ENCODE data around the gene OSBPL5. TPM values are rescaled to one million over a fixed set of nuclear protein-coding genes. Genes with fewer than 3 reads are reported as not detected.

Gene OSBPL5
- total and polyA plus RNA-seq, 2 of the 4 experiments (the other 2 are of a cell fraction), result 14.9 to 22.3 TPM

DNA sequence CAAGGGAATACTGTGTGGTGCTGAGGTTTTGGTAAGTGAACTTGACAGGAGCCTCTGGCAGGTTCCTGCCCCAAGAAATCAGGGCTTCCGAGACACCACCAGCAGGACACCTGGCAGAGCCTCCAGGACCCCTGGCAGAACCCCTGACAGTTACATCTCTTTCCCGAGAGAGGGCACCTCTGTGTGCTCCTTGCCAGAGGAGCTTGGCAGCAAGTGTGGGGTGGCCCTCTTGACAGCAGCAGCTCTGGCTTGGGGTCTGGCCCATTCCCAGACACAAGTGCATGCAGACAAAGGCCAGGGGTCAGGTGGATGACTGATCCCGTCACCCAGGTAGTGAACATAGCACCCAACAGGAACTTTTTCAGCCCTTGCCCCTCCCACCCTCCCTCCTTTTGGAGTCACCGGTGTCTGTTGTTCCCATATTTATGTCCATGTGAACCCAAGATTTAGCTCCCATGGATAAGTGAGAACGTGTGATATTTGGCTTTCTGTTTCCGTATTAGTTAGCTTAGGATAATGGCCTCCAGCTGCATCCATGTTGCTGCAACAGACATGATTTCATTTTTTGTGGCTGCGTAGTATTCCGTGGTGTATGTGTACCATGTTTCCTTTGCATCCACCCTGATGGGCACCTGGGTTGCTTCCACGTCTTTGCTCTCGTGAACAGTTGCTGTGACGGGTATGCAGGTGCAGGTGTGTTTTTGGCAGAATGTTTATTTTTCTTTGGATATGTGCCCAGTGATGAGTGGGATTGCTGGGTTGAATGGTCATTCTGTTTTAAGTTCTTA, 21.2 kb upstream of the OSBPL5 start:
- H3K27ac ChIP-seq (ENCODE audit: insufficient read depth, low read length), result no peak overlapping the region
- WGBS, 2 experiments (ENCODE audit: extremely low coverage in 2 of 2, insufficient read length in 1 of 2), result 69% methylated on average over 3 of the region's 11 CpGs; no CpG with 5 or more reads in 1 of the 2 experiments
- H2BK120ac ChIP-seq (ENCODE audit: low read depth, low read length), result no peak overlapping the region
- ChIA-PET CTCF (no interaction called here), POLR2A (ENCODE audit: unreplicated experiment) (no interaction called here)
- H3K9ac ChIP-seq (ENCODE audit: low read depth, low read length), result no peak overlapping the region
- H3K4me1 ChIP-seq (ENCODE audit: control insufficient read depth, insufficient read depth, low read length), result no peaks in the 10 kb centered on the region
- intact Hi-C loops (cut with micrococcal nuclease), result no loop called here
- H4K8ac ChIP-seq (ENCODE audit: low read depth in 2 of 2, low read length in 2 of 2), result no peak overlapping the region
- DNase-seq (no peak), ATAC-seq (ENCODE audit: low read depth) (no peak)
- no peaks in the 10 kb centered on the region for H3K79me1 ChIP-seq (ENCODE audit: low read depth in 1 of 2, low read length in 2 of 2)
- H3K4ac ChIP-seq (ENCODE audit: low read depth, low read length), result no peak overlapping the region
- peaks cover 40% of the 10 kb centered on the region for H3K27me3 ChIP-seq (ENCODE audit: control insufficient read depth, insufficient read depth, low read length)
- H3K9me1 ChIP-seq (ENCODE audit: insufficient read depth, low read length), result no peaks in the 10 kb centered on the region
- no peak overlapping the region for H3K56ac ChIP-seq (ENCODE audit: extremely low read depth, insufficient read depth, low read length)
- no peak overlapping the region for H3K14ac ChIP-seq (replicated peaks; ENCODE audit: low read depth, low read length)
- in situ Hi-C loops (cut with MboI; ENCODE audit: low sequenced_read_pairs), result no loop called here
- no peak overlapping the region for H2AFZ ChIP-seq (replicated peaks; ENCODE audit: low read length, poor library complexity)
- H2AK9ac ChIP-seq (replicated peaks; ENCODE audit: low read depth, low read length, poor library complexity), result no peak overlapping the region
- no peak overlapping the region for H2BK20ac ChIP-seq (ENCODE audit: low read depth, low read length)
- no peak overlapping the region for H2AK5ac ChIP-seq (ENCODE audit: low read depth, low read length)
- no peak overlapping the region for H4K5ac ChIP-seq (ENCODE audit: low read depth, low read length)
- no peak overlapping the region for H4K91ac ChIP-seq (ENCODE audit: insufficient read depth, low read depth, low read length)
- H3K4me2 ChIP-seq (ENCODE audit: low read depth, low read length), result no peak overlapping the region
- no peaks in the 10 kb centered on the region for H4K20me1 ChIP-seq (ENCODE audit: insufficient read depth, low read length)
- no peak overlapping the region for H3K18ac ChIP-seq (ENCODE audit: low read depth, low read length)
- H3K4me3 ChIP-seq (ENCODE audit: insufficient read depth, low read depth, low read length), result no peak overlapping the region
- dilution Hi-C loops (cut with HindIII; ENCODE audit: low sequenced_read_pairs, unreplicated experiment), result no loop called here
- BruUV-seq (replicated peaks), result no TSS peak
- no peak overlapping the region for H3K23ac ChIP-seq (ENCODE audit: low read depth, low read length)
- no peak overlapping the region for H2BK15ac ChIP-seq (ENCODE audit: low read depth, low read length)
- no peaks in the 10 kb centered on the region for H3K9me3 ChIP-seq (ENCODE audit: control insufficient read depth, insufficient read depth, low read length)
- no peak for TF ChIP-seq CTCF (conservative IDR thresholded peaks at IDR 0.05; ENCODE audit: low read depth, low read length)
- no peak for TF ChIP-seq BHLHE40 (IDR thresholded peaks at IDR 0.05; ENCODE audit: low read depth, low read length)
- TF ChIP-seq RAD21 (IDR thresholded peaks at IDR 0.05; ENCODE audit: low read length), result no peak
- TF ChIP-seq POLR2A (IDR thresholded peaks at IDR 0.05; ENCODE audit: low read depth, low read length), result no peak
- TF ChIP-seq MXI1 (IDR thresholded peaks at IDR 0.05; ENCODE audit: borderline replicate concordance, low read depth, low read length), result no peak
- no peak for TF ChIP-seq MAZ (IDR thresholded peaks at IDR 0.05; ENCODE audit: borderline replicate concordance, low read depth, low read length)
- TF ChIP-seq, protein P1, sequence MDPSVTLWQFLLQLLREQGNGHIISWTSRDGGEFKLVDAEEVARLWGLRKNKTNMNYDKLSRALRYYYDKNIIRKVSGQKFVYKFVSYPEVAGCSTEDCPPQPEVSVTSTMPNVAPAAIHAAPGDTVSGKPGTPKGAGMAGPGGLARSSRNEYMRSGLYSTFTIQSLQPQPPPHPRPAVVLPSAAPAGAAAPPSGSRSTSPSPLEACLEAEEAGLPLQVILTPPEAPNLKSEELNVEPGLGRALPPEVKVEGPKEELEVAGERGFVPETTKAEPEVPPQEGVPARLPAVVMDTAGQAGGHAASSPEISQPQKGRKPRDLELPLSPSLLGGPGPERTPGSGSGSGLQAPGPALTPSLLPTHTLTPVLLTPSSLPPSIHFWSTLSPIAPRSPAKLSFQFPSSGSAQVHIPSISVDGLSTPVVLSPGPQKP (IDR thresholded peaks at IDR 0.05; ENCODE audit: borderline replicate concordance, low read depth, low read length), result no peak
- TF ChIP-seq NFE2L2 (IDR thresholded peaks at IDR 0.05; ENCODE audit: low read depth, low read length), result no peak
- no peak for TF ChIP-seq CEBPB (IDR thresholded peaks at IDR 0.05; ENCODE audit: low read depth, low read length)
- no peak for TF ChIP-seq FOS (IDR thresholded peaks at IDR 0.05; ENCODE audit: low read depth, low read length)
- no peak for TF ChIP-seq MAFK (IDR thresholded peaks at IDR 0.05; ENCODE audit: low read depth, low read length)
- TF ChIP-seq RFX5 (IDR thresholded peaks at IDR 0.05; ENCODE audit: low read depth, low read length), result no peak
- no peak for TF ChIP-seq CHD1 (IDR thresholded peaks at IDR 0.05; ENCODE audit: low read depth, low read length)
- H3K36me3 ChIP-seq (ENCODE audit: control insufficient read depth, insufficient read depth, low read length), result no peaks in the 10 kb centered on the region
- H2BK5ac ChIP-seq (ENCODE audit: low read depth, low read length, poor library complexity, severe bottlenecking), result no peak overlapping the region

Data from IMR-90 (cell line).